Trophoblast cell (in vitro differentiated cells and primary cell): ENCODE measurements around the gene ARFGAP1.
A peak's percentile ranks its signal among the peaks of the same experiment; 100 is the strongest.

Experiments
- DNase-seq, 2 donors: peaks; one replicate each; pipeline ENCODE4 v3.0.0-alpha.2; 2016
- H2AFZ ChIP-seq: 2 replicates; pipeline ENCODE4 v1.6.1; 2013; ENCODE audit warnings: low read length, moderate library complexity, mild to moderate bottlenecking; ENCODE audit not compliant: insufficient read depth, poor library complexity
- H2AK5ac ChIP-seq: 2 replicates; pipeline ENCODE4 v1.6.1; 2013; ENCODE audit warnings: mild to moderate bottlenecking, low read length
- H2BK120ac ChIP-seq: 2 replicates; pipeline ENCODE4 v1.6.1; 2013; ENCODE audit warnings: low read length, mild to moderate bottlenecking, moderate library complexity; ENCODE audit not compliant: insufficient read depth, poor library complexity
- H2BK12ac ChIP-seq: 2 replicates; pipeline ENCODE4 v1.6.1; 2013; ENCODE audit warnings: mild to moderate bottlenecking, low read length, moderate library complexity
- H2BK5ac ChIP-seq: 2 replicates; pipeline ENCODE4 v1.6.1; 2013; ENCODE audit warnings: low read length, low read depth, moderate library complexity, mild to moderate bottlenecking; ENCODE audit not compliant: poor library complexity
- H3K14ac ChIP-seq: 2 replicates; pipeline ENCODE4 v1.6.1; 2013; ENCODE audit warnings: mild to moderate bottlenecking, low read length
- H3K18ac ChIP-seq: 2 replicates; pipeline ENCODE4 v1.6.1; 2013; ENCODE audit warnings: mild to moderate bottlenecking, low read length
- H3K23ac ChIP-seq: 2 replicates; pipeline ENCODE4 v1.6.1; 2013; ENCODE audit warnings: low read length
- H3K27ac ChIP-seq: 2 replicates; pipeline ENCODE4 v1.5.1; 2013; ENCODE audit warnings: low read depth, mild to moderate bottlenecking, inconsistent platforms, low read length, moderate library complexity
- H3K27me3 ChIP-seq: 2 replicates; pipeline ENCODE4 v1.6.1; 2013; ENCODE audit warnings: inconsistent platforms, mild to moderate bottlenecking, low read length, moderate library complexity; ENCODE audit not compliant: insufficient read depth
- H3K36me3 ChIP-seq, 2 experiments: 1 replicate in 1 of 2; 2 replicates in 1 of 2; pipeline ENCODE4 v1.6.1; 2013; ENCODE audit warnings: low read length in 2 of 2, mild to moderate bottlenecking in 2 of 2, moderate library complexity in 1 of 2; ENCODE audit not compliant: insufficient read depth in 2 of 2, control insufficient read depth in 1 of 2
- H3K4ac ChIP-seq: 2 replicates; pipeline ENCODE4 v1.6.1; 2013; ENCODE audit warnings: low read depth, mild to moderate bottlenecking, low read length, moderate library complexity
- H3K4me1 ChIP-seq, 2 experiments: 1 replicate in 1 of 2; 2 replicates in 1 of 2; pipeline ENCODE4 v1.6.1; 2013; ENCODE audit warnings: low read length in 2 of 2, mild to moderate bottlenecking in 2 of 2, moderate library complexity in 1 of 2; ENCODE audit not compliant: insufficient read depth in 2 of 2, control insufficient read depth in 1 of 2
- H3K4me2 ChIP-seq: 2 replicates; pipeline ENCODE4 v1.6.1; 2013; ENCODE audit warnings: inconsistent platforms, mild to moderate bottlenecking, low read length, moderate library complexity
- H3K4me3 ChIP-seq: 2 replicates; pipeline ENCODE4 v1.5.1; 2013; ENCODE audit warnings: mild to moderate bottlenecking, low read depth, low read length, inconsistent platforms
- H3K79me1 ChIP-seq: one replicate; pipeline ENCODE4 v1.6.1; 2013; ENCODE audit warnings: low read length
- H3K79me2 ChIP-seq: 2 replicates; pipeline ENCODE4 v1.6.1; 2013; ENCODE audit warnings: low read length, mild to moderate bottlenecking; ENCODE audit not compliant: control insufficient read depth, insufficient read depth, poor library complexity
- H3K9ac ChIP-seq: 2 replicates; pipeline ENCODE4 v1.6.1; 2013; ENCODE audit warnings: mild to moderate bottlenecking, low read length
- H3K9me3 ChIP-seq: 2 replicates; pipeline ENCODE4 v1.6.1; 2013; ENCODE audit warnings: low read depth, mild to moderate bottlenecking, control low read depth, inconsistent platforms, low read length; ENCODE audit not compliant: insufficient read depth
- H4K12ac ChIP-seq: 2 replicates; pipeline ENCODE4 v1.6.1; 2013; ENCODE audit warnings: low read depth, mild to moderate bottlenecking, low read length, moderate library complexity
- H4K8ac ChIP-seq: 2 replicates; pipeline ENCODE4 v1.6.1; 2013; ENCODE audit warnings: low read depth, mild to moderate bottlenecking, low read length, moderate library complexity
- H4K91ac ChIP-seq: one replicate; pipeline ENCODE4 v1.6.1; 2013; ENCODE audit warnings: low read depth, mild to moderate bottlenecking, low read length, moderate library complexity
- WGBS: extraction: QIAGEN DNeasy Blood & Tissue Kit; methylation state at CpG from one replicate; pipeline ENCODE4 v1.1.7; 2013; ENCODE audit warnings: missing lambda C conversion rate; ENCODE audit not compliant: insufficient read length, insufficient coverage; ENCODE audit errors: extremely low coverage; 5-methylcytosine and 5-hydroxymethylcytosine counted together

The ARFGAP1 gene

DNA sequence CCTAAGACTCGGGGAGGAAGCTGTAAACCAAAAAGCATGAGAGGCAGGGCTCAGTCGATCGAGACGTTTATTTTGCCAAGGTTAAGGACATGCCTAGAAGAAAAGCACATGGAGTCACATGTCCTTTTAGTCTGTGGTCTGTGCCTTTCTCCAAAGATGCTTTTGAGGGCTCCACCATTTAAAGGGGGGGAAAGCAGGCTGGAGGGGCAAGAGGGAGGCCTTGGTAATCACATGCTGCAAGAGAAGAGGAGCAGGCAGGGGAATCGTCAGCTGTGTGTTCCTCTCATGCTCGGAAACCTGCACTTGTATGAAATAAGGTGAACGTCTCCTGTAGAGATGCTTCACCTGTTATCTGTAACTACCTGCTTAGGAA, 47.5 kb upstream of the ARFGAP1 start:
- Histone ChIP-seq H3K27me3 (no peaks in the 10 kb centered on the region), H4K8ac (peak overlapping the region; percentile 44)
- no CpG with 5 or more reads among the region's 7 CpGs for WGBS

DNA sequence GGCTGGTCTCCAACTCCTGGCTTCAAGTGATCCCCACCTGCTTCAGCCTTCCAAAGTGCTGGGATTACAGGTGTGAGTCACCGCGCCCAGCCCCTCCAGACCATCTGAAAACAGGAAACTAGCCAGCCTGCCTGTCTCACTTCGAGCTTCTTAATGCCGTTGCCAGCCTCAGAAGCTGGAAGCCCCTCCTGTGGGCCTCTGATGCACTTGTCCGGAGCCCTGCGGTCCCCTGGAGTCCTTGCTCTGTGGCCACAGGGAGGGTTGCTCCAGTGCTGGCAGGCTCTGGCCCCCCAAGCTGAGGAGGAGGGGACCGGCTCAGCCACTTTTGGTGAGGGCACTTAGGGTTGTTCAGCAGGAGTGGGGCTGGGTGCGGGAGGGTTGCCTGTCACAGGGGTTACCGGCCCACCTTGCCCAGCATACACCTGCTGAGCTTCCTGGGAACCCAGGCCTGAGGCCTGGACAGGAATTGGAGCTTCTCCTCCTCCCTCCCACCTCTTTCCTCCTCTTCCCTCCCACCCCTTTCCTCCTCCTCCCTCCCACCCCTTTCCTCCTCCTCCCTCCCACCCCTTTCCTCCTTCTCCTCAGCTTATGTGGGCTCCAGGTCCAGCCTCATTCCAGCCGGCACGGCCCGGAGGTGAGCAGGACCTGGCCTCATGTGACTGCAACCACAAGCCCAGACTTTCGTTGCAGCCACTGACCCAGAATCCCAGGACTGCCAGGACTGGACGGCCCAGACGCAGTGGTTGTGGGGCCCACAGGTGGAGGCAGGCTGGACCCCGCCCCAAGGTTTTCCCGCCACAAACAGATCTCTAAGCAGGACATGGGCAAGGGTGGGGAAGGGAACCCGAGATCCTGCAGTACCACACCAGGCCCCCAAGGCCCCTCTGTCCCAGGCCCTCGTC, 46.3 kb upstream of the ARFGAP1 start:
- peaks cover 54 to 55% of the 10 kb centered on the region in 2 experiments for H3K4me1 ChIP-seq
- H3K4me2 ChIP-seq = peak overlapping the region; percentile 36
- no CpG with 5 or more reads among the region's 19 CpGs for WGBS
- peak overlapping the region; percentile 98 for H2BK12ac ChIP-seq
- peak overlapping the region; percentile 85 for H3K4ac ChIP-seq
- H3K9me3 ChIP-seq = no peaks in the 10 kb centered on the region
- H3K79me2 ChIP-seq = peaks cover 12% of the 10 kb centered on the region
- no peak overlapping the region for H3K23ac ChIP-seq
- peak overlapping the region; percentile 95 for H3K14ac ChIP-seq
- H3K36me3 ChIP-seq = no peaks in the 10 kb centered on the region
- peak overlapping the region; percentile 92 for H2BK120ac ChIP-seq
- no peaks in the 10 kb centered on the region for H3K27me3 ChIP-seq
- peak overlapping the region; percentile 74 for H4K8ac ChIP-seq
- peak overlapping the region; percentile 73 for H4K12ac ChIP-seq
- H3K27ac ChIP-seq = peak overlapping the region; percentile 91
- H3K18ac ChIP-seq = peak overlapping the region; percentile 77
- peak overlapping the region; percentile 90 for H2AK5ac ChIP-seq
- H2AFZ ChIP-seq = peak overlapping the region; percentile 27
- H3K79me1 ChIP-seq = peaks cover 48% of the 10 kb centered on the region
- H2BK5ac ChIP-seq = peak overlapping the region; percentile 73
- H3K4me3 ChIP-seq = no peak overlapping the region
- H4K91ac ChIP-seq = peak overlapping the region; percentile 95
- H3K9ac ChIP-seq = no peak overlapping the region
- peak; percentile 57 to 75 for DNase-seq

More for the DNA sequence above, 47.5 kb upstream of the ARFGAP1 start:
- no peak overlapping the region for H3K4me3 ChIP-seq
- no peaks in the 10 kb centered on the region for H3K36me3 ChIP-seq
- H3K14ac ChIP-seq = peak overlapping the region; percentile 31
- no peak overlapping the region for H3K4me2 ChIP-seq
- peak overlapping the region; percentile 78 for H2AK5ac ChIP-seq
- H2BK5ac ChIP-seq = peak overlapping the region; percentile 47
- peak overlapping the region; percentile 54 for H2BK120ac ChIP-seq
- H4K12ac ChIP-seq = no peak overlapping the region
- no peak overlapping the region for H3K9ac ChIP-seq
- peaks cover 42 to 43% of the 10 kb centered on the region in 2 experiments for H3K4me1 ChIP-seq
- peak overlapping the region; percentile 65 for H3K27ac ChIP-seq
- H3K4ac ChIP-seq = peak overlapping the region; percentile 8
- no peak for DNase-seq
- no peak overlapping the region for H3K23ac ChIP-seq
- H2AFZ ChIP-seq = no peak overlapping the region
- no peaks in the 10 kb centered on the region for H3K9me3 ChIP-seq
- peaks cover 36% of the 10 kb centered on the region for H3K79me1 ChIP-seq
- peak overlapping the region; percentile 34 for H2BK12ac ChIP-seq
- peaks cover 8% of the 10 kb centered on the region for H3K79me2 ChIP-seq
- peak overlapping the region; percentile 18 for H3K18ac ChIP-seq
- H4K91ac ChIP-seq = peak overlapping the region; percentile 91

DNA sequence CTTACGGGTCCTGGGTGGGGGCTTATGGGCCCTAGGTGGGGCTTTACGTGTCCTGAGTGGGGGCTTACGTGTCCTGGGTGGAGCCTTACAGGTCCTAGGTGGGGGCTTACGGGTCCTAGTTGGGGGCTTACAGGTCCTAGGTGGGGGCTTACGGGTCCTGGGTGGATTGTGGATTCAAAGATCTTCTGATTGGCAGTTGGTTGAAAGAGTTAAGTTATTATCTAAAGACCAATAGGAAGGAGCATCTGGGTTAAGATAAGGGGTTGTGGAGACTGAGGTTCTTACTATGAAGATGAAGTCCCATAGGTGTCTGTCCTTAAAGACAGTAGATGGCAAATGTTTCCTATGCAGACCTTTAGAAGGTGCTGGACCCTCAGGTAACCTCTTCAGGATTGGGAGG, 45.4 kb upstream of the ARFGAP1 start:
- H2BK120ac ChIP-seq = peak overlapping the region; percentile 92

DNA sequence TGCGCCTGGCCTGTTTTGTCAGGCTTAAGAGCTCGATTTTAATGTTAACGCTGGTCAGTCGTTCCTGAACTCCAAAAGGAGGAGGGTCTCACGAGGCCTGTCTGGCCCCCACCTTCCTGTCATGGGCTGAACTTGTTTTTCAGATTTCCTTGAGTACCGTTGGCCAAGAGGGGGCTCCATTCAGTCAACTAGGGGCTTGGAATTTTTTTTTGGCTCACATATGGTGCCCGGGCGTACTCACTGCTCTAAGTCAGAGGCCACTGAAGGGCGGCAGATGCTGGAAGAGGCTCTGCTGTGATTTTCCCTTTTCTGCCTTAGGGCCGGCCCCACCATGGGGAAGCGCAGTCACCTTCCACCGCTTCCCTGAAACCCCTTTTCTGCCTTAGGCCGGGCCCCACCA, 43.8 kb upstream of the ARFGAP1 start:
- H2BK5ac ChIP-seq = peak overlapping the region; percentile 83
- H3K79me2 ChIP-seq = peaks cover 21% of the 10 kb centered on the region
- H3K4me3 ChIP-seq = no peak overlapping the region
- H2BK12ac ChIP-seq = peak overlapping the region; percentile 88
- H3K27me3 ChIP-seq = no peaks in the 10 kb centered on the region
- peak overlapping the region; percentile 15 for H2AFZ ChIP-seq
- H3K4me1 ChIP-seq = peaks cover 69 to 71% of the 10 kb centered on the region in 2 experiments
- H3K27ac ChIP-seq = peak overlapping the region; percentile 40
- no peak overlapping the region for H3K9ac ChIP-seq
- no peaks in the 10 kb centered on the region for H3K36me3 ChIP-seq
- no CpG with 5 or more reads among the region's 13 CpGs for WGBS
- peak overlapping the region; percentile 30 for H4K8ac ChIP-seq
- no peak overlapping the region for H3K23ac ChIP-seq
- DNase-seq = no peak
- H3K4ac ChIP-seq = peak overlapping the region; percentile 21
- no peak overlapping the region for H3K4me2 ChIP-seq
- H3K14ac ChIP-seq = peak overlapping the region; percentile 10
- H2AK5ac ChIP-seq = peak overlapping the region; percentile 48
- no peaks in the 10 kb centered on the region for H3K9me3 ChIP-seq
- H3K79me1 ChIP-seq = peaks cover 64% of the 10 kb centered on the region
- peak overlapping the region; percentile 92 for H4K91ac ChIP-seq
- peak overlapping the region; percentile 86 for H2BK120ac ChIP-seq
- peak overlapping the region; percentile 14 for H4K12ac ChIP-seq
- H3K18ac ChIP-seq = peak overlapping the region; percentile 41

More for the DNA sequence above, 45.4 kb upstream of the ARFGAP1 start:
- Histone ChIP-seq H3K79me1 (peaks cover 52% of the 10 kb centered on the region), H3K18ac (no peak overlapping the region), H3K4me2 (no peak overlapping the region), H3K4ac (no peak overlapping the region), H2BK12ac (no peak overlapping the region), H3K9me3 (no peaks in the 10 kb centered on the region), H3K9ac (no peak overlapping the region), H4K12ac (no peak overlapping the region), H2AK5ac (no peak overlapping the region), H2BK5ac (peak overlapping the region; percentile 73), H4K91ac (peak overlapping the region; percentile 95), H3K4me1 (peaks cover 58 to 59% of the 10 kb centered on the region in 2 experiments), H3K23ac (no peak overlapping the region), H3K79me2 (peaks cover 15% of the 10 kb centered on the region), H3K14ac (no peak overlapping the region), H3K27me3 (no peaks in the 10 kb centered on the region), H4K8ac (no peak overlapping the region), H3K4me3 (no peak overlapping the region), H2AFZ (no peak overlapping the region), H3K36me3 (no peaks in the 10 kb centered on the region), H3K27ac (peak overlapping the region; percentile 84)
- WGBS = no CpG with 5 or more reads among the region's 5 CpGs
- no peak for DNase-seq
